H54 (cell line): Measurements from ENCODE around the gene REXO4.
"Not testable (repeated sequence)": the region's sequence is repeated elsewhere in the genome, so short reads cannot be mapped to it uniquely, and the experiment has no call there.

Experiments
- DNase-seq: peaks from one replicate; pipeline ENCODE4 v3.0.0; 2011; ENCODE audit warnings: low spot score, mixed read lengths; ENCODE audit not compliant: insufficient read length
- FAIRE-seq: peaks from 3 replicates; lab custom pipeline; 2011; peaks lifted over from hg19 to GRCh38; lab: Jason Lieb, UNC
- POLR2A ChIP-seq: IDR thresholded peaks from 2 replicates; pipeline ENCODE4 v1.6.1; 2011; ENCODE audit warnings: low read depth, mild to moderate bottlenecking, low read length

REXO4 gene

DNA sequence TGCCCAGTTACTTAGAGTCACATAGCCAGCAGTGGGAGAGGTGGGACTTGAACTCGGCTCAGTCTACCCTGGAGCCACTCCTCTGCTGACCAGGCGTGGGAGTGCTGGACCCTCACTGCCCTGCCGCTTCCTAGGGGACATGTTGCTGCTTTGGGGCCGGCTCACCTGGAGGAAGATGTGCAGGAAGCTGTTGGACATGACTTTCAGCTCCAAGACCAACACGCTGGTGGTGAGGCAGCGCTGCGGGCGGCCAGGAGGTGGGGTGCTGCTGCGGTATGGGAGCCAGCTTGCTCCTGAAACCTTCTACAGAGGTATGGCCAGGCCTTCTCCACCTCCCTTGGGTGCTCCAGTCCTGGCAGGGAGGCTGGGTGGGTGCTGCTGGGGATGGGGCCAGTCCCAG is 38.6 kb upstream of the REXO4 start:
- DNase-seq (no peak), FAIRE-seq (no peak)
- no peak for TF ChIP-seq POLR2A

DNA sequence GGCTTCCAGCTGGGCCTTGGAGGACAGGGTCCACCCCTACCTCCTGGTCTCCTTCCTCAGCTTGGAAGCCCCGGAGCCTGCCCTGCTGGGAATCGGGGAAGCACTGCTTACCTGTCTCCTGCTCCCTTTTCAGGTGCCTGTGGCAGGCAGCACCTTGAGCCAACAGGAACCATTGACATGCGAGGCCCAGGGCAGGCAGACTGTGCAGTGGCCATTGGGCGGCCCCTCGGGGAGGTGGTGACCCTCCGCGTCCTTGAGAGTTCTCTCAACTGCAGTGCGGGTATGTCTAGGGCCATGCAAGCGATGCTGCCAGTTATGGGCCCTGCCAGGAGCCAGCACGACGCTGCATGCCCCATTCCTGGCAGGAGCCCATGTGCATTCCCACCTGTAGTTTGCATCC is 38.1 kb upstream of the REXO4 start:
- FAIRE-seq = no peak
- no peak for TF ChIP-seq POLR2A
- DNase-seq = no peak

DNA sequence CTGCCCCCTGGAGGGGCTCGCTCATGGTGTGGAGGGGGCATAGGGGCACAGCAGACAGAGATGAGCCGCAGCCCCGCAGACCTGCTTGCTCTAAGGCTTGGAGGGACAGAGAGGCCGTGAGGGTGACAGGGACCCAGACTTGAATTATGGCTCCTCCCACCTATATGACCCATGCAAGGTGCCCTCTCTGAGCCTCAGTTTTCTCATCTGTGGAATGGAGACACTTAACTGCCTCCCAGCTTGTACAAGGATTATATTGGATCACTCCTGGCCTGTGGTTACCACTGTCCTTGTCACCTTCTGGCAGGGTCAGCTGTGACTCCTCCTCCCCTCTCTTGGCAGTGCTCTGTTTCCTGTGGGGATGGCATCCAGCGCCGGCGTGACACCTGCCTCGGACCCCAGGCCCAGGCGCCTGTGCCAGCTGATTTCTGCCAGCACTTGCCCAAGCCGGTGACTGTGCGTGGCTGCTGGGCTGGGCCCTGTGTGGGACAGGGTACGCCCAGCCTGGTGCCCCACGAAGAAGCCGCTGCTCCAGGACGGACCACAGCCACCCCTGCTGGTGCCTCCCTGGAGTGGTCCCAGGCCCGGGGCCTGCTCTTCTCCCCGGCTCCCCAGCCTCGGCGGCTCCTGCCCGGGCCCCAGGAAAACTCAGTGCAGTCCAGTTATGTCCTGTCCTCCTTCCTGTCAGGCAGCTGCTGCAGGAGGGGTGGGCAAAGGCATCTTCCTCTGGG is 37.3 kb upstream of the REXO4 start:
- no peak for TF ChIP-seq POLR2A
- FAIRE-seq (no peak), DNase-seq (no peak)

DNA sequence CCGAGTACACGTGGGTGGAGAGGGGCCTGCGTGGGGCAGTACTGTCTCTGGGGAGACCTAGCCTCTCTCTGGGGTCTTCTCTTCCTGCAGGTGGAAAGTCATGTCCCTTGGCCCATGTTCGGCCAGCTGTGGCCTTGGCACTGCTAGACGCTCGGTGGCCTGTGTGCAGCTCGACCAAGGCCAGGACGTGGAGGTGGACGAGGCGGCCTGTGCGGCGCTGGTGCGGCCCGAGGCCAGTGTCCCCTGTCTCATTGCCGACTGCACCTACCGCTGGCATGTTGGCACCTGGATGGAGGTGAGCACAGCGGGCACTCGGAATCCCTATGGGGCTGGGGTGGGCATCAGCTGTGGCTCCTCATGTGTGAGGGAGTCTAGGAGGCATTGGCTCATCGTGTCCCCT is 36.5 kb upstream of the REXO4 start:
- DNase-seq (no peak), FAIRE-seq (no peak)
- TF ChIP-seq POLR2A = no peak

DNA sequence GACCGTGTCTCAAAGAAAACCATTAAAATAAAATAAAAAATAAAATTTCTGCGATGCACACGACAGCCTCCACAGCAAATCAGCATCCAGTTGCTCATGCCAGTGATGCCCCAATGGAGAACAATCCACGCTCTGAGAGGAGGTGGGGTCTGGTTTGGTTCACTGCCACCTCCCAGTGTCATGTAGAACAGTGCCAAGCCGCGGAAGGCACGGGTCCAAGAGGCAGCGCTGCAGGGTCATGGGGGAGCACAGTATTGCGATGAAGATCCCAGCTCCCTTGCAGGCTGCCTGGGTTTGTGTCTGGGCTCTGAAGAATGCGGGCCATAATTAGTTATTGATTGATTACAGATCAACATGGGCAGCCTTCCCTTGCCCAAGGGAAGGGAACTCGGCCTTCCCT is 35.8 kb upstream of the REXO4 start:
- DNase-seq (no peak), FAIRE-seq (no peak)
- no peak for TF ChIP-seq POLR2A

DNA sequence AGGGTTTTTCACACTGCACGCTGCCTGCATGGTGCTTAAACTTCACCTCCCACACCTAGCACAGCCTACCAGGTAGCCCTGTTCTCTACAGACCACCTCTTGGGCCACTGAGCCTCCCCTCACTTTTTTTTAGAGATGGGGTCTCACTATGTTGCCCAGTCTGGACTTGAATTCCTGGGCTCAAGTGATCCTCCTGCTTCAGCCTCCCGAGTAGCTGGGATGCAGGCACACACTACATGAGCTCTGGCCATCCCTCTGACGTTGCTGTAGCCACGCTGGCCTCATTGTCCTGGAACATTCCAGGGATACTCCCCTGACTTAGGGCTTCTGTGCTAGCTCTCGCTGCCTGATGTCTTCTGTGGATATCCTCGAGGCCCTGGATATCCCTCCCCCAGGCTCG is 34.8 kb upstream of the REXO4 start:
- no peak for TF ChIP-seq POLR2A
- DNase-seq = no peak
- no peak for FAIRE-seq

DNA sequence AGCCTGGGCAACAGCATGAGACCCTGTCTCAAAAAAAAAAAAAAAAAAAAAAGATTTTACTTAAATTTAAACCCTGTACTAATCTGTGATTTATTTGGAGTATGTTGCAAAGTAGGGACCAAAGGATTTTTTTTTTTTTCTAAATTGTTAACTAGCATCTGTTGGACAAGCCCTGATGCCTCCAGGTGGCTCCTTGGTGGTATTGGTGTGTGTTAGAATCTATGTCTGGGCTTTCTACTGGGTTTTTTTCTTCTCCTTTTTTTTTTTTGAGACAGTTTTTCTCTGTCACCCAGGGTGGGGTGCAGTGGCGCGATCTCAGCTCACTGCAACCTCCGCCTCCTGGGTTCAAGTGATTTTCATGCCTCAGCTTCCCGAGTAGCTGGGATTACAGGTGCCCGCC is 34.1 kb upstream of the REXO4 start:
- not testable (repeated sequence) for FAIRE-seq

DNA sequence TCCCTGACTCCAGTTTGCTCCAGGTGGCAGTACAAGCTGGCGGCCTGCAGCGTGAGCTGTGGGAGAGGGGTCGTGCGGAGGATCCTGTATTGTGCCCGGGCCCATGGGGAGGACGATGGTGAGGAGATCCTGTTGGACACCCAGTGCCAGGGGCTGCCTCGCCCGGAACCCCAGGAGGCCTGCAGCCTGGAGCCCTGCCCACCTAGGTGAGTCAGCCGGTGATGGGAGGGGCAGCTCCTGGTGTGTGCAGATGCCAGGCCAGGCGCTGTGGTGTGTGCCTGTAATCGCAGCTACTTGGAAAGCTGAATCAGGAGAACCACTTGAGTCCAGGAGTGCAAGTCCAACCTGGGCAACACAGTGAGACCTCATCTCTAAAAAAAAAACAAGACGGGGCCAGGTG is 31.9 kb upstream of the REXO4 start:
- FAIRE-seq (peak; percentile 95), DNase-seq (peak; percentile 96)
- no peak for TF ChIP-seq POLR2A

More for the DNA sequence above, 34.1 kb upstream of the REXO4 start:
- not testable (repeated sequence) for DNase-seq

DNA sequence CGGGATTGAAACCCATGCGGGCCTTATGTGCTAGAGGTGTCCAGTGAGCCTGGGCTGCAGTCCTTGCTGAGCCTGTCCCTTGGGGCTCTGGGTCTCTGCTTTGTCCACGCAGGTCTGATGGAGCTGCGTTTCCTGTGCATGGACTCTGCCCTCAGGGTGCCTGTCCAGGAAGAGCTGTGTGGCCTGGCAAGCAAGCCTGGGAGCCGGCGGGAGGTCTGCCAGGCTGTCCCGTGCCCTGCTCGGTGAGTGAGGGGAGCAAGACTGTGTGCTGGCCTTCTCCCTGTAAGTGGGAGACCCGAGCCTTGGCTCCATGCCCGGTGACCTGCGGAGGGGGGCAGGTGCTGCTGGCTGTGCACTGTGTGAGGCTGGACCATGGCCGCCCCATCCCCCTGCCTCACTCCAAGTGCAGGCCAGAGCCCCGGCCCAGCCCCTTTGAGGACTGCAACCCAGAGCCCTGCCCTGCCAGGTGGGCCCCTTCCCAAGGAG is 30.7 kb upstream of the REXO4 start:
- DNase-seq (no peak), FAIRE-seq (no peak)
- TF ChIP-seq POLR2A = no peak

DNA sequence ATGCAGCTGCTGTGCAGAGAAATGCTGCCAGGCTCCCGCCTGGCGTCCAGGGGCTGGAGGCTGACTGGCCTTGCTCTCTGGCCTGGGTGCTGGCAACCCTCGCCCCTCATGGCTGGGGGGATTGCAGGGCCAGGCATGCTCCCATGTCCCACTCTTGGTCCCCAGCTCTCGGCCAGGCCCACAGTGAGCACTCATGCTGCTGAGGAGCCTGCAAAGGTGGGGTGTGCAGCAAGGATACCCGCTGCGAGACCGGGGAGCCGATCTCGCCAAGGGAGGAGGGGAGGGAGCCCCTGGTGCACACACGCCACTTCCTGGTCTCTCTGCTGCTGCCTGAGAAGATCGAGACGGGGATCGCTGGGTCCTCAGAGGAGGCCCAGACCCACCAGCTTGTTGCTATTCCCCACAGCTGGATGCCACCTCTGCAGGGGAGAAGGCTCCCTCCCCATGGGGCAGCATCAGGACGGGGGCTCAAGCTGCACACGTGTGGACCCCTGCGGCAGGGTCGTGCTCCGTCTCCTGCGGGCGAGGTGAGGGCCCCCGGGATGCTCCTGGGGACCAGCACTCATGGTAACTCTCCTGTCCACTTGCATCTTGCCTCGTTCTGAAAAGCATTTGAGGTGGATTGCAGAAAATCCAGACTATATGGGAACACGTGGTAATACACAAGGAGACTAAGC is 27.6 kb upstream of the REXO4 start:
- no peak for TF ChIP-seq POLR2A
- DNase-seq = no peak
- no peak for FAIRE-seq

DNA sequence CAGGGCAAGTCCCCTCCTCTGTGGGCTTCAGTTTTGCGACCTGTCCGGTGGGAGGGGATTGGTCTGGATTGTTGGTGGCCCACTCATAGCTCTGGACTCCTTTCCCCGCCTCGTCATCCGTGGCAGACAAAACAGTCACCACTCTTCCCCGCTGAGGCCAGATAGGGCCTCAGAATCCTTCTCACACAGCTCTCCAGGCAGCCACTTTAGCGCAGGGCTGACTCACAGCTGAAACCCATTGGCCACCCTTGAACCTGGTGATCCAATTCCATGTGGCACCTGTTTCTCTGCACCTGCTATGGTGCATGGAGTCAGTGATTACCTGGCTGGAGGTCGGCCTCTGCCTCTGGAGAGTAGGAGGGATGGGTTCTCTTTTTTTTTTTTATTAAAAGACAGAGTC is 26.2 kb upstream of the REXO4 start:
- TF ChIP-seq POLR2A = no peak
- peak; percentile 82 for FAIRE-seq
- DNase-seq = peak; percentile 94

DNA sequence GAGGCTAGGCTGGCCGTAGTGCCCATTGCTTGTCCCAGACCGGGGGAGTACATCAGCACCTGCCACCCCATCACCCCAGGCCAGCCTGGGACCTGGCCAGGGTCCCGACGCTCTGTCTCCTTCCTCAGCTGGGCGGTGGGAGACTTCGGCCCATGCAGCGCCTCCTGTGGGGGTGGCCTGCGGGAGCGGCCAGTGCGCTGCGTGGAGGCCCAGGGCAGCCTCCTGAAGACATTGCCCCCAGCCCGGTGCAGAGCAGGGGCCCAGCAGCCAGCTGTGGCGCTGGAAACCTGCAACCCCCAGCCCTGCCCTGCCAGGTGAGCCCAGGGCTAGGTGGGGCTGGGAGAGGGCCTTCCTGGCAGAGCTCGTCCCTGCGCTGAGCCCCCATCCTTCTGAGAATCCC is 25.4 kb upstream of the REXO4 start:
- TF ChIP-seq POLR2A = no peak
- DNase-seq (no peak), FAIRE-seq (no peak)

DNA sequence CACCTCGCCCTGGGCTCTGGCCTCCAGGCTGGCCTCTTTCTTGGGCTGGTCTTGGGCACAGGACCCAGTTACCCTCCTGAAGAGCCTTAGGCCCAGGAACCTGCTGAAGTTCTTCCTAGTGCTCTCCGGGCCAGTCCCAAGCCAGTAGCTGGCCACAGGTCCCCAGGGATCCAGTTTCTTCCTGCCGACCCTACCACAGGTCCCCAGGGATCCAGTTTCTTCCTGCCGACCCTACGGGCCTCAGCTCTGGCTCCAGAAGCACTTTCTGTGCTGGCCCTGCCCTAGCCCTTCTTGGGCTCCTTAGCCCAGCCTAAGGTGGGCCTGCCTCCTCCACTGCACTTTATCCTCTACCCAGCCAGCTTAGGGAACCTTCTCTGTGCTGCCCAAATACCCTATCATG is 23.8 kb upstream of the REXO4 start:
- DNase-seq (no peak), FAIRE-seq (no peak)
- no peak for TF ChIP-seq POLR2A

DNA sequence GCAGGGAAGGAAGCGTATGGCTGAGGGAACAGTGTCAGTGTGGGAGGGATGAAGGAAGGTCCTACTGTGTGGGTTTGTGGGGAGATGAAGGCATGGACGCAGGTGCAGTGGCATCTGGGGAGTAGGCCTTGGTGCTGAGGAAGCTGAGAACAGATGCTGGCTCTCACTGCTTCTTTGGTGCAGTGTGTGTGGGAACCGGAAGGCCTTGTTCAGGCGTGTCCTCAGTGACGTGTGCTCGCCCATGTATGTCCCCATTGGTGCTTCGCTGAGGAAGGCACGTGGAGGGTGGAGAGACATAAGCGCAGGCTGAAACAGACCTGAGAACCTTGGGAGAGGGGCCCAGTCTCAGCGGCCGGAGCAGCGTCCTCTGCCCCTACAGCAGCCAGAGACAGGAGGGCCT is 23.1 kb upstream of the REXO4 start:
- no peak for TF ChIP-seq POLR2A
- FAIRE-seq = no peak

DNA sequence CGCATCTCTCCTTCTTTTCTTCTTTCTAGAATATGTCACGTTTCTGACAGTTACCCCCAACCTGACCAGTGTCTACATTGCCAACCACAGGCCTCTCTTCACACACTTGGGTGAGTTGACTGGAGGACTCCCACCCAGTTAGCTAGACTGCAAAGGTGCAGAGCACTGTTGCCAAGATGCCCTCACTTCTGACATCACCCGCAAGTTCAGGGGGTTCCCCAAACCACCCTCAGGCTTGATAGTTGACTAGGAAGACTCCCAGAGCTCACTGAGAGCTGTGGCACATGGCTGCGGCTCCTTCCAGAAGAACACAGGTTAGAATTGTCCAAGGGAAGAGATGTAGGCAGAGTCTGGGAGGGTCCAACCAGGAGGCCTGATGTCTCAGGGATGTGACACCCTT is 21.5 kb upstream of the REXO4 start:
- no peak for DNase-seq
- no peak for FAIRE-seq
- no peak for TF ChIP-seq POLR2A

More for the DNA sequence above, 23.1 kb upstream of the REXO4 start:
- no peak for DNase-seq
